Measurements from ENCODE around the gene PIK3R6.
"Not testable (repeated sequence)": the region's sequence is repeated elsewhere in the genome, so short reads cannot be mapped to it uniquely, and the experiment has no call there.

PIK3R6 gene

GRCh38 chr17:8821446-8822105 lies 45.9 kb downstream of the PIK3R6 start:
- DNase-seq: no peak

GRCh38 chr17:8820311-8821010 lies 47.0 kb downstream of the PIK3R6 start:
- DNase-seq: no peak

GRCh38 chr17:8818654-8819330 lies 48.7 kb downstream of the PIK3R6 start:
- DNase-seq: no peak

- no peak for DNase-seq
These were observed 49.4 kb downstream of the PIK3R6 start for GRCh38 chr17:8818047-8818446.

- no peak for DNase-seq
These were observed 60.4 kb downstream of the PIK3R6 start for GRCh38 chr17:8806926-8807550.

GRCh38 chr17:8806253-8806925 lies 61.1 kb downstream of the PIK3R6 start:
- no peak for DNase-seq

- not testable (repeated sequence) for DNase-seq
These were observed 62.1 kb downstream of the PIK3R6 start for GRCh38 chr17:8805396-8805795.

GRCh38 chr17:8803531-8804420 lies 63.7 kb downstream of the PIK3R6 start:
- DNase-seq: no peak

- no peak for DNase-seq
These were observed 66.2 kb downstream of the PIK3R6 start for GRCh38 chr17:8801135-8801840.

GRCh38 chr17:8800656-8801055 lies 66.8 kb downstream of the PIK3R6 start:
- no peak for DNase-seq

GRCh38 chr17:8799570-8800212 lies 67.8 kb downstream of the PIK3R6 start:
- no peak for DNase-seq

GRCh38 chr17:8798846-8799569 lies 68.5 kb downstream of the PIK3R6 start, which contains the start of gene MFSD6L:
MFSD6L (minus strand) TSS chr17:8799365; CDS start chr17:8799120, 245 bp downstream.
- DNase-seq: no peak

- DNase-seq: no peak
These were observed 69.2 kb downstream of the PIK3R6 start for GRCh38 chr17:8798176-8798845.

GRCh38 chr17:8797621-8798175 lies 69.8 kb downstream of the PIK3R6 start:
- no peak for DNase-seq

GRCh38 chr17:8794636-8795035 lies 72.8 kb downstream of the PIK3R6 start:
- DNase-seq: no peak

GRCh38 chr17:8793649-8794048 lies 73.8 kb downstream of the PIK3R6 start:
- DNase-seq: no peak

- DNase-seq: no peak
These were observed 74.8 kb downstream of the PIK3R6 start for GRCh38 chr17:8792646-8793045.

- DNase-seq: no peak
These were observed 75.6 kb downstream of the PIK3R6 start for GRCh38 chr17:8791910-8792270.
